Limb (tissue), 2 donors: ENCODE data around the gene CENPN.

Experiments used
- DNase-seq, 2 donors: peaks; one replicate each; pipeline ENCODE4 v3.0.0-alpha.2; 2016; ENCODE audit errors: extremely low spot score in 2 of 2

The CENPN gene

GRCh38 chr16:81006813-81007695, at the start of gene CENPN, which contains the start of gene CMC2:
CENPN (plus strand) TSS chr16:81007214; CDS start chr16:81011940, 4,726 bp downstream.
CMC2 (minus strand) TSS chr16:81006885; CDS start chr16:80997394, 9,491 bp downstream.
- DNase-seq, result peak; percentile 97 to 99

GRCh38 chr16:80958284-80958683, 48.7 kb upstream of the CENPN start:
- DNase-seq, result no peak

- no peak for DNase-seq
Measured at GRCh38 chr16:80962879-80963278, 44.1 kb upstream of the CENPN start.

GRCh38 chr16:80964351-80964750, 42.7 kb upstream of the CENPN start:
- DNase-seq, result no peak

GRCh38 chr16:80966617-80967016, 40.4 kb upstream of the CENPN start:
- no peak for DNase-seq

- no peak for DNase-seq
Measured at GRCh38 chr16:80968386-80969113, 38.5 kb upstream of the CENPN start.

- no peak for DNase-seq
Measured at GRCh38 chr16:80969114-80969484, 37.9 kb upstream of the CENPN start.

- DNase-seq, result no peak
Measured at GRCh38 chr16:80971819-80972218, 35.2 kb upstream of the CENPN start.

- DNase-seq, result no peak
Measured at GRCh38 chr16:80972611-80973010, 34.4 kb upstream of the CENPN start.

- DNase-seq, result no peak
Measured at GRCh38 chr16:80973991-80974390, 33.0 kb upstream of the CENPN start.

- no peak for DNase-seq
Measured at GRCh38 chr16:80974649-80975376, 32.2 kb upstream of the CENPN start.

- no peak for DNase-seq
Measured at GRCh38 chr16:80976946-80977345, 30.1 kb upstream of the CENPN start.

GRCh38 chr16:80981103-80981502, 25.9 kb upstream of the CENPN start:
- DNase-seq, result no peak

- DNase-seq, result no peak
Measured at GRCh38 chr16:80982646-80983045, 24.4 kb upstream of the CENPN start.

- no peak for DNase-seq
Measured at GRCh38 chr16:80984124-80984892, 22.7 kb upstream of the CENPN start.

GRCh38 chr16:80985611-80986010, 21.4 kb upstream of the CENPN start:
- DNase-seq, result no peak

- no peak for DNase-seq
Measured at GRCh38 chr16:80986557-80986956, 20.5 kb upstream of the CENPN start.

GRCh38 chr16:80988756-80989155, 18.3 kb upstream of the CENPN start:
- no peak for DNase-seq

- DNase-seq, result no peak
Measured at GRCh38 chr16:80989801-80990200, 17.2 kb upstream of the CENPN start.

GRCh38 chr16:80990577-80990976, 16.4 kb upstream of the CENPN start:
- no peak for DNase-seq

- no peak for DNase-seq
Measured at GRCh38 chr16:80990978-80991377, 16.0 kb upstream of the CENPN start.
